HG03139 (cell line): Measurements from ENCODE around the gene CMTM2.
"Not testable (repeated sequence)": the region's sequence is repeated elsewhere in the genome, so short reads cannot be mapped to it uniquely, and the experiment has no call there.

ENCODE experiments used
- ATAC-seq: cut with Tn5 transposase; IDR thresholded peaks from one replicate; pipeline ENCODE4 v1.9.1; 2021; ENCODE audit not compliant: unreplicated experiment

The CMTM2 gene

GRCh38 chr16:66605979-66606751, 26.9 kb downstream of the CMTM2 start:
- ATAC-seq = no peak

- ATAC-seq = no peak
Observed at GRCh38 chr16:66608241-66609138, 29.2 kb downstream of the CMTM2 start.

- no peak for ATAC-seq
Observed at GRCh38 chr16:66609139-66609510, 29.9 kb downstream of the CMTM2 start.

- no peak for ATAC-seq
Observed at GRCh38 chr16:66610111-66610820, 31.0 kb downstream of the CMTM2 start.

GRCh38 chr16:66611911-66612310, 32.6 kb downstream of the CMTM2 start:
- not testable (repeated sequence) for ATAC-seq

- no peak for ATAC-seq
Observed at GRCh38 chr16:66612422-66612821, 33.2 kb downstream of the CMTM2 start.

- no peak for ATAC-seq
Observed at GRCh38 chr16:66614161-66614802, 35.0 kb downstream of the CMTM2 start.

- no peak for ATAC-seq
Observed at GRCh38 chr16:66616169-66616568, 36.9 kb downstream of the CMTM2 start.

- ATAC-seq = no peak
Observed at GRCh38 chr16:66616592-66616991, 37.3 kb downstream of the CMTM2 start.

- no peak for ATAC-seq
Observed at GRCh38 chr16:66617010-66617434, 37.8 kb downstream of the CMTM2 start.

GRCh38 chr16:66617728-66618127, 38.5 kb downstream of the CMTM2 start:
- no peak for ATAC-seq

GRCh38 chr16:66618588-66619375, 39.5 kb downstream of the CMTM2 start:
- ATAC-seq = no peak

GRCh38 chr16:66619534-66620428, 40.5 kb downstream of the CMTM2 start:
- no peak for ATAC-seq

- no peak for ATAC-seq
Observed at GRCh38 chr16:66620429-66620795, 41.1 kb downstream of the CMTM2 start.

GRCh38 chr16:66621973-66622372, 42.7 kb downstream of the CMTM2 start:
- no peak for ATAC-seq

- no peak for ATAC-seq
Observed at GRCh38 chr16:66622863-66623262, 43.6 kb downstream of the CMTM2 start.

GRCh38 chr16:66623755-66624154, 44.5 kb downstream of the CMTM2 start:
- no peak for ATAC-seq

GRCh38 chr16:66627611-66628378, 48.5 kb downstream of the CMTM2 start:
- ATAC-seq = not testable (repeated sequence)
